Upper lobe of left lung (tissue), 4 donors: Measurements from ENCODE around the gene RBM4.

Source experiments
- EP300 ChIP-seq, 4 donors: sonication (generic); formaldehyde crosslinking; IDR thresholded peaks; one replicate each; pipeline ENCODE4 v1.5.1; 2017; ENCODE audit warnings: antibody characterized with exemption in 4 of 4, control low read depth in 2 of 4
- POLR2A ChIP-seq, 4 donors: fragments of 450-650 bp; IDR thresholded peaks; one replicate each; pipeline ENCODE4 v1.5.1; 2016 to 2017; ENCODE audit warnings: antibody characterized with exemption in 4 of 4, mild to moderate bottlenecking in 2 of 4
- TF ChIP-seq, protein P1 (sequence below), 6 experiments: fragments of 450-650 bp in 4 of 6; fragments of 200-600 bp in 2 of 6; sonication (generic) in 2 of 6; IDR thresholded peaks; one replicate each; pipeline ENCODE4 v1.5.1; 2016 to 2019; ENCODE audit warnings: antibody characterized with exemption in 6 of 6

DNA sequence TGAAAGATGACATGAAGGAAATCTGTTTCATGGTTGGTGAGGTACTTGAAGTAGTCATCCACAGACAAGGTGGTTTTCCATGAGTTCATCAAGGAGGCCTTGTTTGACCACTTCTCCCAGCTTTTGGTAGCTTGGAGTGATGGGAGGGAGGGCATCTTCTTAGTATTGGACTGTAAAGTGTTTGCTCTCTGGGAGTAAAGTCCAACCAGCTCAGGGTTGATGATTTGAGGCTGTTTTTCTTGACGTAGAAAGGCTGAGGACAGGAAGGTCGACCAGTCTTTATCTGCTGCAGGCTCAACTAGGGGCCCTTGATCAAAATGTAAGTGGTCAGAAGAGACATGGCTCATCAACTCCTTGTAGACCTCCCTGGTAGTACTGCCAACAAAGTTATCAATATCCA, 47.3 kb upstream of the RBM4 start:
- TF ChIP-seq POLR2A (IDR thresholded peaks at IDR 0.05) (no peak), EP300 (IDR thresholded peaks at IDR 0.05) (no peak)
- TF ChIP-seq, protein P1, sequence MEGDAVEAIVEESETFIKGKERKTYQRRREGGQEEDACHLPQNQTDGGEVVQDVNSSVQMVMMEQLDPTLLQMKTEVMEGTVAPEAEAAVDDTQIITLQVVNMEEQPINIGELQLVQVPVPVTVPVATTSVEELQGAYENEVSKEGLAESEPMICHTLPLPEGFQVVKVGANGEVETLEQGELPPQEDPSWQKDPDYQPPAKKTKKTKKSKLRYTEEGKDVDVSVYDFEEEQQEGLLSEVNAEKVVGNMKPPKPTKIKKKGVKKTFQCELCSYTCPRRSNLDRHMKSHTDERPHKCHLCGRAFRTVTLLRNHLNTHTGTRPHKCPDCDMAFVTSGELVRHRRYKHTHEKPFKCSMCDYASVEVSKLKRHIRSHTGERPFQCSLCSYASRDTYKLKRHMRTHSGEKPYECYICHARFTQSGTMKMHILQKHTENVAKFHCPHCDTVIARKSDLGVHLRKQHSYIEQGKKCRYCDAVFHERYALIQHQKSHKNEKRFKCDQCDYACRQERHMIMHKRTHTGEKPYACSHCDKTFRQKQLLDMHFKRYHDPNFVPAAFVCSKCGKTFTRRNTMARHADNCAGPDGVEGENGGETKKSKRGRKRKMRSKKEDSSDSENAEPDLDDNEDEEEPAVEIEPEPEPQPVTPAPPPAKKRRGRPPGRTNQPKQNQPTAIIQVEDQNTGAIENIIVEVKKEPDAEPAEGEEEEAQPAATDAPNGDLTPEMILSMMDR (IDR thresholded peaks at IDR 0.05): no peak
